Measurements from ENCODE around the gene MRPL50.

Gene MRPL50

GRCh38 chr9:101398068-101398929, at the start of gene MRPL50, which contains the start of gene ZNF189:
Gene MRPL50 (minus strand): TSS chr9:101398618. CDS start chr9:101398592, 26 bp downstream.
Gene ZNF189 (plus strand): TSS chr9:101398851. CDS start chr9:101399157, 306 bp downstream.
- Histone ChIP-seq H3K4me3 (peak within 1 kb of the TSS; percentile 77 to 82), H3K9me3 (peaks cover 0 to 12% (median 0%) of the 10 kb centered on the region in 3 donors), H3K4me1 (peaks cover 0 to 38% (median 21%) of the 10 kb centered on the region in 4 donors), H3K27ac (peak within 1 kb of the TSS; percentile 85 to 89), H3K36me3 (peaks cover 30 to 33% (median 33%) of the 10 kb centered on the region in 3 donors), H3K27me3 (no peaks in the 10 kb centered on the region)
- no peak for TF ChIP-seq CTCF (IDR thresholded peaks at IDR 0.05)
- DNase-seq, result peak; percentile 99
- intact Hi-C loops (cut with DNase I; ENCODE audit: low total_unique reads), result loop anchor here (5.0 kb wide), 1 partner anchor 134 kb away; the partner anchor contains the start of gene RNF20

DNA sequence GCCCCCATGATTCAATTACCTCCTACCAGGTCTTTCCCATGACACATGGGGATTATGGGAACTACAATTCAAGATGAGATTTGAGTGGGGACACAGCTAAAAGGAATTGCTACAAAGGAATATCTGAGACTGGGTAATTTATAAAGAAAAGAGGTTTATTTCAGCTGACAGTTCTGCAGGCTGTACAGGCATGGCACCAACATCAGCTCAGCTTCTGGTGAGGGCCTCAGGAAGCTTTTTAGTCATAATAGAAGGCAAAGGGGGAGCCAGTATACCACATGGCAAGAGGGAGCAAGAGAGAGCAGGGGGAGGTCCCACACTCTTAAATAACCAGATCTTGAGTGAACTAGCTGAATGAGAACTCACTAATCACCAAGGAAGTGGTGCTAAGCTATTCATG, 48.3 kb upstream of the MRPL50 start:
- Histone ChIP-seq H3K27ac (no peak overlapping the region), H3K36me3 (no peaks in the 10 kb centered on the region), H3K4me1 (peaks cover 0 to 10% (median 0%) of the 10 kb centered on the region in 4 donors), H3K4me3 (no peak overlapping the region), H3K9me3 (no peaks in the 10 kb centered on the region), H3K27me3 (peaks cover 0 to 4% of the 10 kb centered on the region in 2 donors)
- intact Hi-C loops (cut with DNase I; ENCODE audit: low total_unique reads), result no loop called here
- no peak for TF ChIP-seq CTCF (IDR thresholded peaks at IDR 0.05)
- DNase-seq, result no peak

GRCh38 chr9:101445353-101446029, 47.1 kb upstream of the MRPL50 start:
- TF ChIP-seq CTCF (IDR thresholded peaks at IDR 0.05), result no peak
- Histone ChIP-seq H3K4me3 (no peak overlapping the region), H3K27me3 (peaks cover 0 to 10% of the 10 kb centered on the region in 2 donors), H3K36me3 (no peaks in the 10 kb centered on the region), H3K9me3 (no peaks in the 10 kb centered on the region), H3K4me1 (peaks cover 0 to 10% (median 0%) of the 10 kb centered on the region in 4 donors), H3K27ac (no peak overlapping the region)
- no peak for DNase-seq
- intact Hi-C loops (cut with DNase I; ENCODE audit: low total_unique reads), result no loop called here

- Histone ChIP-seq H3K36me3 (no peaks in the 10 kb centered on the region), H3K27me3 (peaks cover 0 to 10% of the 10 kb centered on the region in 2 donors), H3K9me3 (no peaks in the 10 kb centered on the region), H3K4me1 (no peaks in the 10 kb centered on the region), H3K4me3 (no peak overlapping the region), H3K27ac (no peak overlapping the region)
- no peak for DNase-seq
- no peak for TF ChIP-seq CTCF (IDR thresholded peaks at IDR 0.05)
- intact Hi-C loops (cut with DNase I; ENCODE audit: low total_unique reads), result no loop called here
These were observed 45.0 kb upstream of the MRPL50 start for GRCh38 chr9:101443364-101443771.

- H3K4me3 ChIP-seq, result no peak overlapping the region
- no peak overlapping the region for H3K27ac ChIP-seq
- peaks cover 0 to 10% of the 10 kb centered on the region in 2 donors for H3K27me3 ChIP-seq
- TF ChIP-seq CTCF (IDR thresholded peaks at IDR 0.05), result no peak
- intact Hi-C loops (cut with DNase I; ENCODE audit: low total_unique reads), result no loop called here
- H3K9me3 ChIP-seq, result no peaks in the 10 kb centered on the region
- no peaks in the 10 kb centered on the region for H3K36me3 ChIP-seq
- no peak for DNase-seq
- H3K4me1 ChIP-seq, result no peaks in the 10 kb centered on the region
These were observed 44.3 kb upstream of the MRPL50 start for GRCh38 chr9:101442736-101443135.

All from tibial artery (tissue), 4 donors.